A204.1 (cell line): ENCODE measurements around the gene CAP1.
"Not testable (repeated sequence)": the region's sequence is repeated elsewhere in the genome, so short reads cannot be mapped to it uniquely, and the experiment has no call there.

Experiments
- FAIRE-seq: peaks from 2 replicates; lab custom pipeline; 2012; peaks lifted over from hg19 to GRCh38; lab: Jason Lieb, UNC

The CAP1 gene, protein sequence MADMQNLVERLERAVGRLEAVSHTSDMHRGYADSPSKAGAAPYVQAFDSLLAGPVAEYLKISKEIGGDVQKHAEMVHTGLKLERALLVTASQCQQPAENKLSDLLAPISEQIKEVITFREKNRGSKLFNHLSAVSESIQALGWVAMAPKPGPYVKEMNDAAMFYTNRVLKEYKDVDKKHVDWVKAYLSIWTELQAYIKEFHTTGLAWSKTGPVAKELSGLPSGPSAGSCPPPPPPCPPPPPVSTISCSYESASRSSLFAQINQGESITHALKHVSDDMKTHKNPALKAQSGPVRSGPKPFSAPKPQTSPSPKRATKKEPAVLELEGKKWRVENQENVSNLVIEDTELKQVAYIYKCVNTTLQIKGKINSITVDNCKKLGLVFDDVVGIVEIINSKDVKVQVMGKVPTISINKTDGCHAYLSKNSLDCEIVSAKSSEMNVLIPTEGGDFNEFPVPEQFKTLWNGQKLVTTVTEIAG

DNA sequence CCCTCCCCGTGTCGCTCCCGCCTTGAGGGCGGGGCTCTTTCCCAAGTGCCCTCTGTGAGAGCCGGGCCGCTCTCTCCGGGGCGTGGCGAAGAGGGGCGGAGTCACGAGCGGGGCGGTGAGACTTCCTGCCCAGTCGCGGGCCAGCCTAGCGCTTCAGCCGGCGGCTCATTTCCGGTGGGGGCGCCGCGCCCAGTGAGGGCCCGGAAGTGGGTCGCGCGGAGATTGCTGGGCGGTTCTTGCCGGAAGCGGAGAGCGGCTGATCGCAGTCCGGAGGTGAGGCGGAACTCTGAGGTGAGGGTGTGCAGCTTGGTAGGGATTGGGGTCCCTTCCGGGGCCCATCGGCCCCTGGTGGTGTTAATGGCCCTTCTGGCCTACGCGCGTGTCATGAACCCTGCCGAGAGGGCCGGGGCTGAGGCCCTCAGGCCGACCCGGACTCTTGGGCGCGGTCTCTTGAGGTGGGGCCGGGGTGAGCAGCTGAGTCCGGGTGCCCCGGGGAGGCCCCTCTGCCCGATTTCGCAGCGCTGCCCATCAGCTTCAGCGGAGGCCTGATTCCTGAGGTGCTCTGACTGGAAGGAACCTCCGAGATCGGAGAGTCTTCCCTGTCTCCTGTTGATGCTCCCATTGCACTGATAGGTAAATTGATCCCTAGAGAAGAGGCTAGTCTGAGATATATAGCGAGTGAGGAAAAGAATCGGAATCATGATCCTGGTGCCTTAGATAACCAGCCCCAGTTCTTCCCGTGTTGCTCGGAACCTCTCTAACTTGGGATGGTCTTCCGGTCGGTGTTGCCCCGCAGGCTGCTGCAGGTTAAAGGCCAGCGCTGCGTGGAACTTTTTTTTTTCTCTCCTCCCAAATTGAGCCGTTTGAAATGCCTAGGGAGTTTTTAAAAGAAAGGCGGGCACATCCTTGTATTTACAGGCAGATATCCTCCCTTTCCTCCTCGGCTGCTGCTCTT, at the start of gene CAP1:
TSS of gene CAP1 (plus strand) at position 219 of the 955 bp plus-strand sequence. CDS start 18,618 bp downstream, outside the sequence.
- FAIRE-seq, result peak; percentile 96

DNA sequence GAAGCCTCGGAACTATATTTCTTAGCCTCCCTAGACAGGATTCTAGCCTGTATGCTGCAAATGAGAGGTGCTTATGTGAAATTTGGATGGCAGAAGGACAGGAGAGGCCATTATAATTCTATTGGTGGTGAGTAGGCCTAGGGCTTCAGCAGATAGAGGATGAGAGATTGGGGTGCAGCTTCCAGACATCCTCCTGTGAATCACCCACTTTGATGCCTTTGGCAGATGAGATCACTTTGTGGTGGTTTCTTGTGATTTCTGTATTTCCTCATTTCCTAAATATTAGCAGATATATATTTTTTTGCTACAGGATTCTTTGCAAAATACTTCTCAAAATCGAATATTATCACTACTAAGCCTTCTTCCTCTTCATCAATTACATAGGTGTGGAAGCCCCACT, 48.3 kb upstream of the CAP1 start:
- FAIRE-seq, result no peak

DNA sequence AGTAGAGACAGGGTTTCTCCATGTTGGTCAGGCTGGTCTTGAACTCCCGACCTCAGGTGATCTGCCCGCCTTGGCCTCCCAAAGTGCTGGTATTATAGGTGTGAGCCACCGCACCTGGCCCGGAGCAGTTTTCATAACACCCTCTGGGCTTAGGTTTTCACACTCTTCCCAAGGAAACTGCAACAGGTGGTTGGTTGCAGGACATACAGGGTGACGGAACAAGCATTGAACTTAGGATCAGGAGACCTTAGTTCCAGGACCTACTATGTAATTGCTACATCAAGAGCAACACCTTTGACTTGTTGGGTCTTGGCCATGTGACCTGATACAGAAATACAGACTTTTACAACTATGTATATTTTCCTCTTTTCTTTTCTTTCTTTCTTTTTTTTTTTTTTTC, 47.6 kb upstream of the CAP1 start:
- FAIRE-seq, result no peak

DNA sequence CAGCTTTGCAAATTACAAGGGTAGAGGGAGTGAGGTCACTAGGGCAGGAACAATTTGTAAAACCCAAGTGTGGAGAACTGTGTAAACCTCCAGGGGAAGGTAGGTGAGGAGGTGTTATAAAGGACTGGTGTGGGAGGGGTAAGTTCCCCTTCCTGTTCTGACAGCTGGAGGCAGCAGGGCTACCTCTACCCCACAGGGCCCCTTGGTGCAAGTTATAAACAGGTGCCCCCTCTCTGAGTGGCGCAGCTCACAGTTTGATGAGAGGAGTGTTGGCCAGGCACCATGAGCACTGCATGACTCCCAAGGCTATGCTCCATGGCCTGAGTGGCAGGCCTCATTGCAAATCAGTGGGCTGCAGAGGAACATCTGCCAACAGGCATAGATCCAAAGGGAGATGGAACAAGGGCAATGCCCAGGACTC, 44.5 kb upstream of the CAP1 start:
- no peak for FAIRE-seq

DNA sequence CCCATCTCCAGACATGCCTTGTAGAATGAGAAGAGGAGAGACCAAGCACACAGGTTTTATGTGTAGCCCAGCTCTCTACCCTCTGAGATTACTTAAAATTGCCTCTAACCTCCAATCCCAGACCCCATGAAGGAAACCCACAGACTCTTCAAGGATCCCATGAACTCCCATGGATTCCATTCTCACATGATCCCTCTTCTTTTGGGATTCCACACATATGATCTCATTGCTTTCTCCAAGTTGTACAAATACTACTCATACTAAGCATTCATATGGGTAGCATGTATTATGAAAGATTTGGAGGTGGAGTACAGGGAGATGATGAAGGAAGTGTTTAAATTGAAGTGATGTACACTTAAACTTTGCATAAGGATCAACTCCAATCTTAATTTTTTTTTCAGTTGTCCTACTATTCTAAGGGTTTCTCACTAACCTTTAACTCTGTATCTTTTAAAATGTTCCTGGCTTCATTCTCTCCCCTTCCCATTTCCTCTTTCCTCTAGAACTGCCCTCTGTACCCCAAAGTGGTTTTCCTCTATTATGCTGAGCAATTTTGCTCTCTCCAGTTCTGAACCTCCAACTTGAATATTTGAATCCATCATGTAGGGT, 44.0 kb upstream of the CAP1 start:
- FAIRE-seq, result no peak

DNA sequence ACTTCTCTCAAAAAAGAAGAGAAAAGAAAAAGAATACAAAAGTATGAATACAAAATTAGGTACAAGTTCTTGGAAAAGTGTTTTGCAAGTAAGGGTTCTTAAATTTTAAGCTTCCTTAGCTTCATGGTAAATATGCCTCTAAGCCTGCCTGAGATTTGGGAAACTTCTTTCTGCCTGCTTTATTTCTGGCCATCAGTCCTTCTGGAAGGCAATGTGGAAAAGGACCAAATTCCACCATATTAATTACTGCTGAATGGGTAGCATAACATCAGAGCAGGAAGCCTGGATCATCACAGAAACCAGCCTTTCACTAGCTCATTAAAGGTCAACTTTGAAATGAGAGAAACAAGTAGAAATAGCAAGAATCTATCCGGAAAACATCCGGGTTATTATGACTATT, 39.1 kb upstream of the CAP1 start:
- no peak for FAIRE-seq

DNA sequence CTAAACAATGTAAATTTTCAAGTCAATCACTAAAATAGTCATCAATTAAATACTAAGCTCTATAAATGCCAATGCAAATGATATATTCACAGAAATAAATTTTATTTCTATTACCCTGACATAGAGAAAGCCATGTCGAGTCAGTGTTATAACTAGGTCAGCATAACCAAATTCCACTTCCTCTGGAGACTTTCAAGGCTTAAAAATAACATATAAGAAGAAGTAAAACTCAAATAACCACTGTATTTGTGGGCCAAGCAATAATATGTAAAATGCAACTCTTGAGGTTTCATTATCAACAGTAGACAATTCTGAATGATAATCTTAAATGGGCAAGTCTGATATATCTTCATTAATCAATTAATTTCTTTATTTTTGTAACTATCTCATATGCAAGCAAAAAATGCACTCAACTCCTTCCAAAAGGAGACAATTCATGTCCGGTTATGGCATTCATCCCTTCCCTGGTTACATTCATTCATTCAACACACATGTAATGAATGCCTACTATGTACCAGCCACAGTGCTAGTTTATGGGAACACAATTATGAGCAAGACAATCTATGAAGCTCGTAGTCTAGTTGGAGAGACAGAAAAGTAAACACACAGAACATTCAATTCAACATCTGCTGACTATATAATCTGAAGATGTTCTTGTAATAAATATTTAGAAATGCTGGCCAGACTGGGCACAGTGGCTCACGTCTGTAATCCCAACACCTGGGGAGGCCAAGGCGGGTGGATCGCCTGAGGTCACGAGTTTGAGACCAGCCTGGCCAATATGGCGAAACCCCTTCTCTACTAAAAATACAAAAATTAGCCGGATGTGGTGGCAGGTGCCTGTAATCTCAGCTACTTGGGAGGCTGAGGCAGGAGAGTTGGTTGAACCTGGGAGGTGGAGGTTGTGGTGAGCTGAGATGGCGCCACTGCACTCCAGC, 37.1 kb upstream of the CAP1 start:
- no peak for FAIRE-seq

DNA sequence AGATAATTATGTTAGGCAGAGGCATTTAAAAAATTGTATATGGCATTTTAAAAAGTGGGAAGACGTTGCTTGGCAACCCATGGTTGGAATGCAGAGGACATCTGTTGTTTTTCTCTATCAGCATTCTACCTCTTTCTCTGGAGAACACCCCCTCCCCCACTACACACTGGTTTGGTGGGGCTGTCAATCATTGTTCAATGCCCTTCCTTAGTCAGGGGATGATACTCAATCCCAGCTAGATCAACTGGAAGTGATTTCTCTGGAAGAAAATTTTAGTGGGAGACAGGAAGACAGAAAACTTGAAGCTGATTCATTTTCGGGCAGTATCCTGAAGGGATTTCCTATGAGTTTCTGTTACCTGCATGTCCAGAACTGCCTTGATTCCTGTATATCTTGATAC, 35.7 kb upstream of the CAP1 start:
- no peak for FAIRE-seq

DNA sequence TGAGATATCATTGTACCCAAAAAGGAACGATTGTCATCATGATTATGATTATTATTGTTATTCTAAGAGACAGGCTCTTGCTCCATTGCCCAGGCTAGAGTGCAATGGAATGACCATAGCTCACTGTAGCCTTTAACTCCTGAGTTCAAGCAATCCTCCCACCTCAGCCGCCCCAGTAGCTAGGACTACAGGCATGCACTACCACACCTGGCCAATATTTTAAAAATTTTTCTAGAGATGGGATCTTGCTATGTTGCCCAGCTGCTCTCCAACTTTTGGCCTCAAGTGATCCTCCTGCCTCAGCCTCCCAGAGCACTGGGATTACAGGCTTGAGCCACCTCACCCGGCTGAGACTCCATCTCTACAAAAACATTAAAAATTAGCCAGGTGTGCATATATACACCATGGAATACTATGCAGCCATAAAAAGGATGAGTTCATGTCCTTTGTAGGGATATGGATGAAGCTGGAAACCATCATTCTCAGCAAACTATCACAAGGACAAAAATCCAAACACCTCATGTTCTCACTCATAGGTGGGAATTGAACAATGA, 33.0 kb upstream of the CAP1 start:
- not testable (repeated sequence) for FAIRE-seq

DNA sequence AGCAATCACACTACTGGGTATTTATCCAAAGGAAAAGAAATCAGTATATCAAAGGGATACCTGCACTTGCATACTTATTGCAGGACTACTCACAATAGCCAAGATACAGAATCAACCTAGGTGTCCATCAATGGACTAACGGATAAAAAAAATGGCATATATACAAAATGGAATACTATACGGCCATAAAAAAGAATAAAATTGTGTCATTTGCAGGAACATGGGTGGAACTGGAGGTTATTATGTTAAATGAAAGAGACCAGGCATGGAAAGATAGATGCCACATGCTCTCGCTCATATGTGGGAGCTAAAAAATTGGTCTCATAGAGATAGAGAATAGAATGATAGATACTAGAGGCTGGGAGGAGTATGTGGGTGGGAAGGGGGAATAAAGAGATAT, 29.3 kb upstream of the CAP1 start:
- FAIRE-seq, result no peak

DNA sequence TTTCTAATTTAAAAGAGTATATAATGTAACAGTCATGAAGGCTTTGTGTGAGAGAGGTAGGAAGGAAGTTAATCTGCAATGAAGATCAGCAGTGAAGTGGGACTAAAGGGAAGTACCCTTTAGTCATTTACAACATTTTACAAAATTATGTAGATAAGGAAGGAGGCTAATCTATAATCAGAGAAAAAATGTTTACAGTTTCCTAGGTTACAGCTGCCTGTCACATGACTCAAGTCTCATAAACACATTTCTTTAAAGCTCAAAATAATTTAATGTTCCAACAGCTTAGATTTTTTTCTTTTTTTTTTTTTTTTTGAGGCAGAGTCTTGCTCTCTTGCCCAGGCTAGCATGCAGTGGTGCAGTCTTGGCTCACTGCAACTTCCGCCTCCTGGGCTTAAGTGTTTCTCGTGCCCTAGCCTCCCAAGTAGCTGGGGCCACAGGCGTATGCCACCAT, 26.2 kb upstream of the CAP1 start:
- FAIRE-seq, result no peak

DNA sequence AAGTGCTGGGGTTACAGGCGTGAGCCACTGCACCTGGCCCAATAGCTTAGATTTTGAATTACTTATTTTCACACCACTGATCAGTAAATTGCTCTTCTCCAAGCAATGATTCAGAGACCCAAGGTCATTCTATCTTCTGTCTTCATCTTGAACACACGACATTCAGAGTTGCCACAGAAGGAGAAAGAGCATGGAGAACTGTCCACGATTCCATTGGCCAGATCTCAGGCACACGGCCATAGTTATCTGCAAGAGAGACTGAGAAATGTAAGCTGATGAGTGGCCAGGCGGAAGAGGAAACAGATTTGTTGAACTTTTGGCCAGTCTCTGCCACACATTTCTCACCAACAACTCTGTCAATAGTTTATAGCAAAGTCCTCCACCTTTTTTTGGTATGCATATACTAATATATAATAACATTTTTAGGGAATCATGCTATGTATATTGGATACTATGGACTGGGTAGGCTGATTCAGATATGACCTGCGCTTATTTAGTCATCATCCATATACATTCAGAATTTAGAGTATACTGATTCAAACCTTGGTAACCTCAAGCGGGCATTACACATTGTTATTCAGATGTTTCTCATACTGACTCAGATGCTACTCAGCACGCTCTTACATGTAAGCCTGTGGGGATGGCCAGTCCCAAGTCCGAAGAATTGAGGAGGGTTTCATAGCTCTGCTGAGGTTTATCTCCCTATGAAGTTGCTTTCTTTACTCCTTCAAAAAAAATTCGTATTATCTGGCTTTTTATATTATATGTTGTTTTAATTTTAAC, 25.5 kb upstream of the CAP1 start:
- no peak for FAIRE-seq

DNA sequence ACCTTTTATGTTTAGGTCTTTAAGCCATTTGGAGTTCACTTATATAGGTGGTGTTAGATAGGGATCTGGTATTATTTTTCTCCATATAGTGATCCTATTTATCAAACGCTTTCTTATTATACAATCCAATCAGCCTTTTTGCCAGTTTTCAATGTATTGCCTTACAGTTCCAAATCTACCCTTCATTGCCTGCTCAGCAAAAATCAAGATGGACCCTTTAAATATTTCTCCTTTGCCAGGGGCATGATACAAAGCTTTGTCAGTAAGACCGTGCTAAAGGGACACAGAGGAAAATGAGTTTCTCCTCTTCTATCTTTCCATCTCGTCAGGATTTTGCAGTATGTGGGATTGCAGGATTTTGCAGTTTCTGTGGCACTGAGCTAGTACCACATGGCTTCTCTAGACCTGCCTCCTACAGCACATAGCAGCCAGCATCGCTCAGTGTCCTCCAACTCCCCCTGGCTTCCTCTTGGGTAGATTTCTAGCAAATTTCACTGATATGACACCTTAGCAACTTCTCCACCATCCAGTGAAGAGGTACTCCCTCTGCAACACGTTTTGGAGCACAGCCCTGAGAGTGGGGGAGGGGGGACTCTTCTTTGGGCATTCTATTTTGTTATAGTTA, 22.5 kb upstream of the CAP1 start:
- no peak for FAIRE-seq

DNA sequence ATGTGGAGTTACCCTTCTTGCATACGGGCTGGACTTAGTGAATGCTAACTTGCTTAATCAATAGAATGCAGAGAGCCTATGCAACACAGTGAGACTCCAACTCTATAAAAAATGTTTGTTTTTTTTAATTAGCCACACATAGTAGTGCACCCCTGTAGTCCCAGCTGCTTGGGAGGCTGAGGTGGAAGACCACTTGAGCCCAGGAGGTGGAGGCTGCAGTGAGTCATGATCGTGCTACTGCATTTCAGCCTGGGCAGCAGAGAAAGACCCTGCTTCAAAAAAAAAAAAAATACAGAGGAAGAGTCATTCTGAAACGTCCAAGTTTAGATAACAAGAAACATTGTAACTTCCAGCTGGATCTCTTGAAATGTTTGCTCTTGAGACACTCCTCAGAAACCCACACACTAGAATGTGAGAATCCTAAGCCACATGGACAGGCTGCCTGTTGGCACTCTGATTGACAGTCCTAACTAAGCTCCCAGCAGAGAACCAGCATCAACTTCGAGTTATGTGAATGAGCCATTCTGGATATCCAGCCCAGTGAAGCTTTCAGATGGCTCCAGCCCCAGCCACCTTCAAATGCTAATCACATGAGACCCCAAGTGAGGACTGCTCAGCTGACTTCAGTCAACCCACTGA, 20.0 kb upstream of the CAP1 start:
- no peak for FAIRE-seq

DNA sequence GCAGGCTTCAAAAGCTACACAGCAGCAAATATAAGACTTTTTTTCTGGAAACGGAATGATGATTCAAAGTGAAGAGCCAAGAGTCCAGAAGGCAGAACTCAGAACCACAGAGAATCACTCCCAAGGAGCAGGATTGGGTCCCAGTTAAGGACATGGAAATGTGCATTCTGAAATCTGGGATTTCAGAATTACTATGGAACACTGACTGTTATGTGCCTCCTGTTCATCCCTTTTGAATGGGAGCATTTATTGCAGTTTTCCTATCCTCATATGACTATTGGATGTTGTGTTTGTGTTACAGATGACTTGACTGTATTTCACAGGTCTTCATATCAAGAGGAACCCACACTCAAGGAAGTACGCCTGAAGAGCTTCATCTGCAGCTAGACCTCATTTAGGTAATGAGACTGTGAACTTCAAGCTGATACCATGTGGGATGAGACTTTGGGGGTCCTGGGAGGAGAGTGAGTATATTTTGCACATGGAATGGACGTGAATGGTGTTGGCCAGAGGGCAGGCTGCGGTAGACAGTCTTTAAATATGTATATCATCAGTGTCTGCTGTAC, 17.1 kb upstream of the CAP1 start:
- no peak for FAIRE-seq

DNA sequence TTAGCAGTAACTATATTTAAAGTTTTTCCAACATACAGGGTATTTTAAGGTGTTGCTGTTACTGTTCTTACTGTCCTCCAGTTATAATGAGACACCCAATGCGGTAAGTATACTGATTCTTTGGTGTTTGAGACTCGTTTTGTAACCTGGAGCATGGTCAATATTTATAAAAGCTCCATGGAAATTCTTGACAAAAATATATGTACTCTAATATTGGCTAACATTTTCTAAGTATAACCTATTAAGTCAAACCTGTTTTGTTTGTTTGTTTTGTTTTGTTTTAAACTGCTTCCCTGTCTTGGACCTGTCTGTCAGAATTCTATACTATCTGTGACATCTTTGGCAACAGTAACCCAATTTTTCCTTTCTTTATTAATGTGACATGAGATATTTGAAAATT, 15.9 kb upstream of the CAP1 start:
- no peak for FAIRE-seq

DNA sequence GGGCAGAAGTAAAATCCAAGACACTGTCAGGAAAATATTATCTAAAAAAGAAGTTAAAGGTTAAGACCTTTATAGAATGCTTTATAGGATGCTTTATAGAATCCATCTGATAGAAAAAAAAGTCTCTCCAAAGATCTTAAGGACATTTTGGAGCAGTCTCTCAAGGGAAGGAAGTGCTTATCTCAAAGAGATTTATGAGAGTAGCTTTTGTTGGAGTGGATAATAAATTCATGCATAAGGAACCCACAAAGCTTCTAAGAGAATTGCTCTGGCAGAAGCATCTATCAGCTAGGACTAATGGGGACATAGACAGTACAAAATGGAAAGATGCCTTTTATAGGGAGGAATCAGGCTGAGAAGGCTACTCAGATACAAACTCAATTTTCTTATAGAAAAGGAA, 12.9 kb upstream of the CAP1 start:
- no peak for FAIRE-seq

DNA sequence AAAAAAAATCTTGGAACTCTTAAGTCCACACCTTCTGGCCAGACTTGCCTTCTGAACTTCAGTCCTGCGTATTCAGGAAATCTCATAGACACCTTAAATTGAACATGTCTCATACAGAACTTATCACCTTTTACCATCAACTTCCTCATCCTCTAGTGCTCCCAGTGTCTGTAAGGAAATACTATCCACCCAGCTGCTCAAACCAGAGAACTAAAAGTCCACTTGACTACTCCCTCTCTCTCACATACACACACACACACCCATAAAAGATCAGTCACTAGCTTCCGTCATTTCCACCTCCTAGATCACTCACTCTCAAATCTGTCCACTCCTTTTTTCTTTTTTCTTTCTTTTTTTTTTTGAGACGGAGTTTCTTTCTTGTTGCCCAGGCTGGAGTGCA, 10.9 kb upstream of the CAP1 start:
- no peak for FAIRE-seq

DNA sequence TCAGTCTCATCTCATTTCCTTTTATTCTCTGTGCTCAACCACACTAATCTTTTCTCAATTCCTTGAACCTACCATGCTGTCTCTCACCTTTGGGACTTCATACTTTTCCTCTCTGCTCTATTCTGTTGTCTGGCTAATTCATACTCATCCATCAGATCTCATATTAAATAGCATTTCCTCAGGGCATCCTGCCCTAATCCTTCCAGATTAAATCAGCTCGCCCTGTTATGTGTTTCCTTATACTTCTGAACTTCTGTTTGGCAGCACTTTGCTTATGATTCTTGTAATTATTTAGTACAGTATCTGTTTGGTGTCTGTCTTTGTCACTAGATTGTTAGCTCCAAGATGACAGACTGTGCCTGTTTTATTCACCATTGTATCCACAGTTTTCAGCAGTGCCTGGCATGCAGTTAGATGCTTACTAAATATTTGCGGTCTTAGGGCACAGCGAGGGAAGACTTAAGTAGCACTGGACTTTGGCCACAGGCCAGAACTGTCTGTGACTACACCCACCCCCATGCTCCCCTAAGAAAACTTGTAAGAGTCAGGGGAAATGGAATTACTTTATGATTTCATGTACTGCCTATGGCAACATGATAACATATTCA, 9.9 kb upstream of the CAP1 start:
- no peak for FAIRE-seq
